ENCODE results near the gene DCLK1. TPM values are rescaled to one million over a fixed set of nuclear protein-coding genes. Genes with fewer than 3 reads are reported as not detected.

The DCLK1 gene
- total and polyA plus RNA-seq, 8 donors: 10.5 to 20.5 (median 12.8) TPM

GRCh38 chr13:35808846-35809245 is 322.3 kb downstream of the DCLK1 start:
- no peak for TF ChIP-seq CTCF (IDR thresholded peaks at IDR 0.05)
- Histone ChIP-seq H3K4me1 (no peaks in the 10 kb centered on the region), H3K36me3 (no peaks in the 10 kb centered on the region), H3K9me3 (no peaks in the 10 kb centered on the region), H3K27me3 (no peaks in the 10 kb centered on the region), H3K27ac (no peak overlapping the region), H3K4me3 (no peak overlapping the region)
- DNase-seq (no peak), ATAC-seq (no peak)
- intact Hi-C loops (cut with DNase I): no loop called here

- TF ChIP-seq CTCF (IDR thresholded peaks at IDR 0.05): no peak
These were observed 326.3 kb downstream of the DCLK1 start for GRCh38 chr13:35804901-35805300.

GRCh38 chr13:35797991-35798390 is 333.2 kb downstream of the DCLK1 start:
- ATAC-seq (no peak), DNase-seq (no peak)
- Histone ChIP-seq H3K9me3 (no peaks in the 10 kb centered on the region), H3K36me3 (no peaks in the 10 kb centered on the region), H3K27me3 (no peaks in the 10 kb centered on the region), H3K4me1 (no peaks in the 10 kb centered on the region), H3K27ac (no peak overlapping the region), H3K4me3 (no peak overlapping the region)
- TF ChIP-seq CTCF (IDR thresholded peaks at IDR 0.05): no peak
- intact Hi-C loops (cut with DNase I): no loop called here

More at GRCh38 chr13:35804901-35805300, 326.3 kb downstream of the DCLK1 start:
- H3K27ac ChIP-seq: no peak overlapping the region
- no peaks in the 10 kb centered on the region for H3K36me3 ChIP-seq
- intact Hi-C loops (cut with DNase I): no loop called here
- ATAC-seq: no peak
- no peak for DNase-seq
- no peaks in the 10 kb centered on the region for H3K9me3 ChIP-seq
- H3K4me1 ChIP-seq: no peaks in the 10 kb centered on the region
- no peaks in the 10 kb centered on the region for H3K27me3 ChIP-seq
- no peak overlapping the region for H3K4me3 ChIP-seq

- H3K4me1 ChIP-seq: no peaks in the 10 kb centered on the region
These were observed 333.9 kb downstream of the DCLK1 start for GRCh38 chr13:35797244-35797643.

GRCh38 chr13:35796623-35797022 is 334.6 kb downstream of the DCLK1 start:
- ATAC-seq: no peak
- no peak for TF ChIP-seq CTCF (IDR thresholded peaks at IDR 0.05)
- H3K27me3 ChIP-seq: no peaks in the 10 kb centered on the region
- intact Hi-C loops (cut with DNase I): no loop called here
- H3K9me3 ChIP-seq: no peaks in the 10 kb centered on the region
- no peaks in the 10 kb centered on the region for H3K36me3 ChIP-seq
- no peak overlapping the region for H3K27ac ChIP-seq
- H3K4me1 ChIP-seq: no peaks in the 10 kb centered on the region
- DNase-seq: no peak
- no peak overlapping the region for H3K4me3 ChIP-seq

More at GRCh38 chr13:35797244-35797643, 333.9 kb downstream of the DCLK1 start:
- no peak overlapping the region for H3K27ac ChIP-seq
- H3K27me3 ChIP-seq: no peaks in the 10 kb centered on the region
- ATAC-seq (no peak), DNase-seq (no peak)
- no peaks in the 10 kb centered on the region for H3K36me3 ChIP-seq
- intact Hi-C loops (cut with DNase I): no loop called here
- no peak for TF ChIP-seq CTCF (IDR thresholded peaks at IDR 0.05)
- H3K9me3 ChIP-seq: no peaks in the 10 kb centered on the region
- H3K4me3 ChIP-seq: no peak overlapping the region

Measured in left lung (tissue), 10 donors.